HuH-7.5 (cell line): ENCODE measurements around the gene C11orf65.

Source experiments
- DNase-seq: peaks from one replicate; pipeline ENCODE4 v3.0.0; 2011; ENCODE audit warnings: low spot score

The C11orf65 gene, protein sequence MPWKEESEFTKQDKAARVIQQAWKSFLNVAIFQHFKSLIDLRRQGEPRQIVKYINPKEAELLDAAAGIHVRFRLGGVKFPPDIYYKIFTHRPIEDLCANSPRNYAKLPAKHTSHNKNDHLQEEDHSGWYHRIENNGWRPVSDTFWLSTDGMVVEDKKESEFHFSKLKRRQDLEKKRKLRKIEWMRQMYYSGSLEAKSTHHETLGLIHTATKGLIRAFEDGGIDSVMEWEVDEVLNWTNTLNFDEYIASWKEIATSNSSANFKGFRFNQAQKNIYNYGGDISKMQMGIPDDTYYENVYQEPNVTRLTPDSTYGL

DNA sequence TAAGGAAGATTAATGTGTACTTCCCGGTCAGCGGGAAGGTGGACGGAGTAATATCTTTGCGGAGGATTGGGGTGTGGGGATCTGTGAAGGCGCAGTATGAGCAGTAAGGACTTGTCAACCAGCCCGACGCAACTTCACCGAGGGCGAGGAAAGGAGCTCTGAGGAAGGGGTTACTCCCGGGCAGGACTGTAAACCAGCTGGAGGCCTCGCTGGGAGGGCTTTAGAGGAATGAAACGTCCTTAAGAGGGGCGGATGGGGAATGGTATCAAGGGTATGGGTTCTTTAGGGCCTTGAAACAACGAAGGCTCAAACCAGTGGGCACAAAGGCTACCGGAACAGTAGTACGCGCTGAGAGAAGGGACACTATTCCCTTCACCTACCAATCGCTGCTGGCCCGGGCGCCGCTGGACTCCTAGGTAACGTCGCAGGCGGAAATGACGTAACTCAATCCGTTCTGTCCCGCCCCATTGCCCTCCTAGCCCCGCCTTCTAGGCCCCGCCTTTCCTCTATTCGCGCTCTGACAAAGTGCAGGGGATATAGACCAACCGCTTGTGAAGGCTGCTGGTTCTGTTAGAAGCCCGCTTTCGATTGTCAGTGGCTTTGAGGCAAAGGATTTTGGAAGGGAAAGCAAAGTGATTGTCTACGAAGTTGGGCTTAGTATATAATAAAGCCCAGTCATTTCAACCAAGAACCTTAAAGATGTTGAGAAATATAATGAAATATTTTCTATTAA lies at the start of gene C11orf65:
TSS of gene C11orf65 (minus strand) at position 439 of the 733 bp plus-strand sequence. CDS start 5,970 bp downstream, outside the sequence.
- DNase-seq, result peak; percentile 56

DNA sequence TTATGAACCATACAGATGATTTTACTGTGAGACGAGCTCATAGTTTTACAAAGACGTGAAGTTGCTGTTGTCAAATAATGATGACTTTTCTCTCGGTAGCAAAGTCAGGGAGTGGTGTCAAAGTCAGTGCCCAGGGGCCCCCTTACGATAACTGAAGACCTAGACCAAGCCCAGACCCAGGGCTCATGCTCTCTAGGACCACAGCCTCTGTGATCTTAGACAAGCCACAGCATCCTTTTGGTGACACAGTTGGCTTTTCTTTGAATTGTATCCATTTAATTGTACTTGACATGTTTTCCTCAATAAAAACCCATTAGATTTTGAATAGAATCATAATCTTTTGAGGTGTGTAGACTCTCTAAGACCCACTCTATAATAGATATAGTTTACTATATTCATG lies 48.8 kb upstream of the C11orf65 start:
- no peak for DNase-seq

DNA sequence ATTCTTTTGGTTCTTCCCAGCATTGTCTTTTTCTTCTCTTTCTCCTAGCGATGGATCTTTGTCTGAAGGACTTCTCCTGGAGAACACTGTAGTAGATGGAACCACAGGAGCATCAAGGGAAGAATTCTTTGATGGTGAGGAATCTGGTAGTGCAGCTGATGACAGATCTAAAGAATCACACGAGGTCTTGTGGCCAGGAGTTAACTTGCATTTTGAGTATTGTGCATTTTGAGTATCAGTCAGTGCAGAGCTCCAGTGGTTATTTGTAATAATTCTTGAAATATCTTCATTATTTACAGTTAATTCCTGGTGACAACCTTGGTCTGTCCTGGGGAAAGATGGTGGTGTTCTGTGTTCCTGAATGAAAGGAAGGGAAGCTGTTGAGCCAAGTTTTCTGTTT lies 45.4 kb upstream of the C11orf65 start:
- no peak for DNase-seq

DNA sequence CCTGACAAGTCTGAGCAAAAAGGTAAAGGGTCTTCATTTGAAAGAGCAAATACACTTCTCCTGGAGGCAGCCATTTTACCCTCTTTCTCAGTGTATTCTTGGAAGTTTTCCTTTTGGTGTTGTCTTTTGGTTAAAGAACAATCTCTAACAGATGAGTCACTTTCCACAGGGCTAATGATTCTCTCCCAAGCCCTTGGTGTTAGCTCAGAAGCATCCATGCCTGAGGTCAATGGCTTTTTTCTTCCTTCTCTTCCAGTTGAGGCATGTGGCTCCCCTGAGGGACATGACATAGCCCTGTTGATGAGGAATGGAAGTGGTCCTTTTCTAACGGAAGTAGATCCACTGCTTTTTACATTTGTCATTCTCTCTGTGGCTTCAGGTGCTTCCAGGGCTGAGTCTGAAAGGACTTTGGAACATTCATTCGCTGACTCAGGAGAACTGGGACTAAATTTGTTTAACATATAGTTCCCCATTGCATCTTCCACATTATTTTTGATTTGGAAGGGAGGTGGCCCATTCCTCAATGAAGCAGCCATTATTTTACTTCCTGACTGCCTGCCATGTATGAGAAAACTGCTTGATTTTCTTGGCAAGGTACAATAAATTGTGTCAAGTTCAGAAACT lies 44.6 kb upstream of the C11orf65 start:
- no peak for DNase-seq

DNA sequence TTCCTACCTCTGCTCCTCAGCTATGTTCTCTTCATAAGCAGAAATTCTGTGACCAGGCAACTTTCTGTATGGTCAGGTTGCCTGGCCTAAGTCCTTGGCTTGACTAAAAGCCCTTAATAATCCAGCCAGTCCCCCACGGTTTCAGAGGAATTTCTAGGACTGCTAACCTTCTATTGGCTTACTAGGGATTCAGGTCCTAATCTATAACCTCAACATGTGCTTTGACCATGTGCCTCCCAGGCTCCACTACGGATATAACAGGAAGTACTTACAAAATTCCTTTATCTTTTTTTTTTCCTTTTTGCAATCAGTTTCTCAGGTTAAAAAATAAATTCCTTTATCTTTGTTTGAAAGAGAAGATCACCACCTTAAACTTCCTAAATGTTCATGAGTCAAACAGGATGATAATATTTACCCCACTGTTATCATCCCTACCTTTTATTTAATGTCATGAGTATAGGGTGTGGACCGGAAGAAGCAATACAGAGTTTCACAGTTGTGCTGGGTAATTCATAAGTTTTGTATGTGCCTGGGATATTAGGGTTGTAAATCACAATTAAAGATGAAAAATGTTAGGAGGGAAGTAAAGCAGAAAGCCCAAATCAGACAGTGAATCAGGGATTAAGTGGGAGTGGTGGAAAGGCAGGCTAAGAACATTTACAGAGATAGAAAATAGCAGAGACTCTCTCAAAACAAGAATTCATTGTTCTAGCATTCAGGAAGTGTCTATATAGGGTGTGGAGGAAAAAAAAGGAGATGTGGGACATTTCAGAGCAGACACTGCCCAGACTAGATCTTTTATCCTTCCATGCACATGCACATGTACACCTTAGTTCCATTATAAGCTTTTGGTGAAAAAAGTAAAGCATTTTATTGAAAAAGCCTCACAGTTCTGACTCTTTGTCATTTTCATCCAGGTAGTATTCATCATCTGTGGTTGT lies 41.6 kb upstream of the C11orf65 start:
- no peak for DNase-seq

DNA sequence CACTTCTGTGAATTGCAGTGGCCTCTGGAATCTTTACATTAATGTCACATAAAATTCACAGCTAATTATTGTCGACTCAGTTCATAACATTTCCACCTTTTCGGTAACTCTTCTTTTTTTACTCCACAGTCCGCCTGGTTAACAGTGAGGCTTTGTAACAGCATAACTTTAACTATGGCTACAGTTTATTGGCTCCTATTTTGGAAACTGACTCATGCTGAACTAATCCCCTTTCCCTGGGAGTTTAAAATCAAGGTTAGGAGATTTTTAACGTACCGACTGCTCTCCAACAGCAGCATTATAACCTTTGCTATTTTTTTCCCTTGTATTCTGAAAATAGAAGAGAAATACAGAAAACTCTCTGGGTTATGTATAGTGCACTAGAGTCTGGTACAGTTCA lies 34.1 kb upstream of the C11orf65 start:
- DNase-seq, result no peak

DNA sequence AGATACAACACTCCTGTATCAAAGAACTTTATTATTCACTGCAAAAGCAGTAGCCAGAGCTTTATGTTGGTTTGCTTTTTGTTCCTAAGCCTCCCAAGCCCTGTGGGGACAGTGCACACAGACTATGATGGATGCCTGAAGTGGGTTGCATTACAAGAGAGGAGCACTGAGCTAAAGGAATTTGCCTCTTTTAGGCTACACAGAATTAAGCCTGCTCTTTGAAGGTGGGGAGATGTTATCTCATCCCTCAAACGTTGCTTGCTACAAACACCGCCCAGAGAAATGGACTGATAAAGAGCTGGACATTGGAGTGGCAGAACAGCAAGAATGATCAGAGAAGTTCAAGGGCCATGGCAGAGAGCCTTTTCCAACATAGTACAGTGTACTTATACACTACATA lies 33.4 kb upstream of the C11orf65 start:
- DNase-seq, result no peak

DNA sequence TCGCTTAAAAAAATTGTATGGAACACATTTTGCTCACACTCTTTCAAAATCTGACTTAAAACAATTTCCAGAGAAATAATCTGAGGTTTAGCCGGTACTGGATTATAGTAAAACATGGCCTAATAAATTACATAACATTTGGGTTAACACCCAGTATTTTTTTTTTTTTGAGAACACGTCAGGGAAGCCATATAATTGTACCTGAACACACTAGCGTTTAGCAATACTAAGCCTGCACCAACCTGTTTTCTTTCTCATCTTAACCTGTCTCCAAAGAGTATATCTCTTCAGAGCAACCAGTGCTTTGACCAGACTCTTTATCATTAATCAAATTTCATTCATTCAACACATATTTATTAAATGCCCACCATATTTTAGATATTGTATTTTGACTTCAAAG lies 32.8 kb upstream of the C11orf65 start:
- no peak for DNase-seq

DNA sequence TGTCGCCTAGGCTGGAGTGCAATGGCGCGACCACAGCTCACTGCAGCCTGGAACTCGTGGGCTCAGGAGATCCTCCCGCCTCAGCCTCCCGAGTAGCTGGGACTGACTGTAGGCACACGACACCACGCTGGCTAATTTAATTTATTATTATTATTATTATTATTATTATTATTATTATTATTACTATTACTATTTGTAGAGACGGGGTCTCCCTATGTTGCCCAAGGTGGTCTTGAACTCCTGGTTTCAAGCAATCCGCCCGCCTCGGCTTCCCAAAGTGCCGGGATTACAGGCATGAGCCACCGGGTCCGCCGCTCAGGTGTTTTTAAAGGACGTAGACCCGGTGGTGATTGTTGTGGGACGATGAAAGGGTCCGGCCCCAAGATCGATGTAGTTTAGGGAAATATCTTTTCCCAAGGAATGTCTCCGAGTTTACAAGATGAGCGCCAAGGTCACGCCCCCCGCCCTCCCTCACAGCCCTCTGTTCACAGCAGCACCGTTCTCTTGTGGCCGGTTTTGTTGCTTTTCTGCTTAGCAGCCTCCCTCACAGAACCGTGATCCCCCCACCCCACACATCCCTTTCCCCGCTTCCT lies 31.6 kb upstream of the C11orf65 start:
- DNase-seq, result no peak

DNA sequence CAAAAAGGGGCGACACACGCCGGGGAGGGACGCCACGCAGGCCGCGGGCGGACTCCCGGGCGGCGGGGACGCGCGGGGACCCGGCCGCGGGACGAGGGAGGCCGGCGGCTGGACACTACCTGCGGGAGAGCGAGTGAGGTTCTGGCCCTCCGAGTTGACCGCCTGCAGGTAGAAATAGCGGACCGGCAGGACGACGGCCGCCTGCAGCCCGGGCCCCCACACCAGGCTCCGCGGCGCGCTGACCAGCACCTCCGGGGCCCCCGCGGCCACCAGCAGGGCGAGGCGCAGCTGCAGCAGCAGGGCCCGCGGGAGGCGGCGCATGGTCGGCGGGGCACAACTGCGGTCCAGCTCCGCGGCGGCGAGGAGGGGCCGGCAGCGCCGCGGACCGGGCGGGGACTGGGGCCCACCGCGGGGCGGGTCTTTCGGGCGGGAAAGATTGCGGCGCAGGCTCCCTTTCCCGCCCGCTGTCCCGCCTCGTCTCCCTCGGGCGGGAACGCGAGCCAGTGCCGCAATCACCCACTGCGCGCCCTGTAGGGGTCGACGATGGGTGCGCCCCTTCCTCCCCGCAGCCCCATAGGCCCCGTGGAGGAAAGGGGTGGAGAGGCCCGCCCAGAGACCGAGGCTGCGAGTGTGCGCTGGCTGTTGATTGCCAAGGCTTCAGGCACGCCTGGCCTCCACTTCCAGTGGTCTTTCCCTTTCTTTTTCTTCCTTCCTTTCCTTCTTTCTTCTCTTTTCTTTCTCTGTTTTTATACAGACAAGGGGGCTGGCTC lies 30.9 kb upstream of the C11orf65 start, which contains the start of gene POGLUT3:
TSS of gene POGLUT3 (minus strand) at position 339 of the 770 bp plus-strand sequence. CDS start at position 321, 18 bp downstream.
- DNase-seq, result peak; percentile 56

DNA sequence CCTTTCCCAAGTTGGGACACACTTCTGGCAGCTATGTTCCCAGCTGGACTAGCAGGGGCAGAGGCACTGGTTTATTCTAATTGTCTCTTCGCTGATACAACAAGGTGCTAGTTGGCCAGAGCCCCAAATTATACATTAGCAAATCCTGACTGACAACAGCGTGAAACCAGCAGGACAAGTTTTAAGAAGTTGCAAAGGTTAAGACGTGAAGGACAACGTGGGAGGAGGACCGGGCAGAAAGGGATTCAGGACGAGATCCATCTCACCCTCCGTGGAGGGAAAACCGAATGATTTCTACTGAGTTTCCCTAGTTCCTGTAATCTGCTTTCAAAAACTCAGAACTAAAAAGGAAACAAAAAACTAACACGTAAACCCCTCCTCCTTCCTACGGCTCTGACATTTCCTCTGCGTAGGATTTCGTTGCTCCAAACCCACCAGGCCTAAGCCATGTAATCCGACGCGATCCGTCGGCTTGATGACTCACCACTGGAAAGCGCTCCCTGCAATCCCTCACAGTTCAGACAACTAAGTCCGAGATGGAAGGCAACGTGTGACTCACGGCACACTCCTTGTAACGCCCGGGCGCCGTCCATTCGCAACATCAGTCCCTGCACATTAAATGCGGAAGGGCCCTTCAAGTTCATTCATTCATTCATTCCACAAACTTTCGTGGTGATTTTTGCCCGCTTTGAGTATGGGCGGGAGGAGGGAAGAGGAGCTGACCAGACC lies 30.2 kb upstream of the C11orf65 start:
- DNase-seq, result peak; percentile 69

DNA sequence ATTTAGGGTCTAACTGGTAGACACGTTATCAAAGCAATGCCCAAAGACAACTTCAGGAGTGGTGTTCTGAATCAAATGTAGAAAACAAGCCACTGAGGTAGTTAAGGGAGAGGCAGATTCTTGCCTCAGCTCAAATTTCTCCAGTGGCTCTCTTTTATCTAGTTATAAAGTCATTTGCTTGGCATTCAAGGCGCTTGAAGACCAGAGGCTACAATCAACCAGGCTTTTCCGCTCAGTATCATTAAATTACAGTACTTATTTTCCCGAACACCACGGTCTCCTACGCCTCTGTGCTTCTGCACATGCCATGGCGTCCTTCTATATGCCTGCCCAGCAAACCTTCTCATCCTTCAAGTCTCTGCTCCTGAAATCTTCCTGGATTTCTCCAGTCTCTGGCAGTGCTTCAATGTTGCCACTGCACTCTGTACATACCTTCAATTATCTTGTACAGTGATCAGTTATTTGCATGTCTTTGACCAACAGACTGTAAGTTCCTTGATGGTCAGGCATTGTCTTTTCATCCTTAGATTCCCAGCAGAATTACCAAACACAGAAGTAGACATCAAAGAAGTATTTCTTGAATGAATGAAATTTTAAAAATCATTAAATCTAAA lies 29.4 kb upstream of the C11orf65 start:
- DNase-seq, result no peak

DNA sequence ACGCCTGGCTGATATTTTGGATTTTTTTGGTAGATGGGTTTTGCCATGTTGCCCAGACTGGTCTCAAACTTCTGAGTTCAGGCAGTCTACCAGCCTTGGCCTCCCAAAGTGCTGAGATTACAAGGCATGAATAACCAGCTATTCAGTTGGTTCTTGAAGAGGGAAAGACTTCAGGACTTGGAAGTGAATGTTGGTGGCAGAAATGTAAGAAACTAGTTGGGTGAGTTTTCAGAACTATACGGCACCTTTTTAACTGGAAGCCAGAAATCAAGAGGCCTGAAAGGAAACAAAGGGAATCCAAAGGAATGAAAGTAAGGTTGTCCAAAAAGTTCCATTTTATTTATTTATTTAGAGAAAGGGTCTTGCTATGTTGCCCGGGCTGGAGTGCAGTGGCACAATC lies 28.0 kb upstream of the C11orf65 start:
- no peak for DNase-seq

DNA sequence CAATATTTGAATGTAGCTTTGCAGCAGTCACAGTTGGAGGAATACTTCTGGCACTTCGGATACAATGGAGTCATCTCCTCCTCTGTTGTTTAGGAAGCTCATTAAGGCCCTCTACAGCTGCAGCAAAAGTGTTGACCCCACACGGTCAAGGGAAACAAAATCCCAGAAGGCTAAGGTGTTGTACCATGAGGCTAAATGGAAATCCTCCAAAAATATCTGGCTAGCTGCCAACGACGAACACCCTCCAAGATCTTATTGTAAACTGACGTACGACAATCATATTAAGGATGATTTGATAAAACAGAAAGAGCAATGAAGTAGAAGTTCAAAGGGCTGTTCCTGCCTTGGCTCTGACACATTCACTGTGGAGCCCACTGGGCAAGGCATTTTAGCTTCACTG lies 26.9 kb upstream of the C11orf65 start:
- DNase-seq, result no peak

DNA sequence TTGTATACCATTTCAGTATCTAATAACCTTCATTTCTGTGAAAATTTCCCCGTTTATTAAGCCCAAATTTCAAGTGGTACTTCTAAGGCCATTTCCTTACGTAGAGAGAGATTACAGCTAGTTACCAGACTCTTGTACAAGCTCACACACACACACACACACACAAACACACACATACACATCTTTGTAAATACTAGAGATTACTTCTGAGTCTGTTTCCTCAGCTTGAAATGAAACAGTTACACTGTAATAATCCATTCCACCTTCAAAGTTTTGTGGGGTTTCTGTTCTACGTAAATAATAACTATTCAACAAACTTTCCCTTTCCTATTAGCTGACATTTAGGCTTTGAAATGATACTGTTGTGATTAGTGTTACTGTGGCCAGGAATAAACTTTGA lies 24.6 kb upstream of the C11orf65 start:
- no peak for DNase-seq

DNA sequence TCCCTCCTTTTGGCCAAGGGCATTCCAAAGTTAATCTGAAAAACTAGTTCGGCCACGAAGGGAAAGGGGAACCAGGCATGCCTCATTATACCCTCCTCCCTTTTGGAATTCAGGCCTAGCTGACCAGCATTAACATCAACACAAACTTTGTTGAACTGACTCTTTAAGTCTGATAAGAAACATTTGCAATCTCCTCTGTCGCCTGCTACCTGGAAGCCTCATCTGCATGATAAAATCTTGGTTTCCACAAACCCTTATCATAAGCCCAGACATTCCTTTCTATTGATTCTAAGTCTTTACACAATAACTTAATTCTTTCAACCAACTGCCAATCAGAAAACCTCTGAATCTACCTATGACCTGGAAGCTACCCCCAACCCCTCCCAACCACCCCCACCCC lies 19.5 kb upstream of the C11orf65 start:
- no peak for DNase-seq

DNA sequence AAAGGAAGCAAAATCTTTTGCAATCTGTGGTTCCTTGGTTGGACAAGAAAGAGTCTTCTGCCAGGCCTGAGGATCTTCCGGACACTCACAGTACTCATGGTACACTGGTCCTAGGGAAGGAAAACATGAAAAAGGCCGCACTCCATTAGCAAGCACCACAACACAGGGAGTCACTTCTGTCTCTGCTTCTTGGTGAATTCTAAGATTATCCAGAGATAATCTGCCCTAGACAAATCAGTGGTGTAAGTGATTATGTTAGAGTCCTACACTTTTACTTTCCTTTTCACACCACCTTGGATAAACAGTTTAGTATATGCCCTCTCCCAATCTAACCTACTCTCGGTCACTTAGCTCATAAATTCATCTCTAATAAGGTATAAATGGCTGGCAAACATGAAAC lies 19.0 kb upstream of the C11orf65 start:
- DNase-seq, result no peak

DNA sequence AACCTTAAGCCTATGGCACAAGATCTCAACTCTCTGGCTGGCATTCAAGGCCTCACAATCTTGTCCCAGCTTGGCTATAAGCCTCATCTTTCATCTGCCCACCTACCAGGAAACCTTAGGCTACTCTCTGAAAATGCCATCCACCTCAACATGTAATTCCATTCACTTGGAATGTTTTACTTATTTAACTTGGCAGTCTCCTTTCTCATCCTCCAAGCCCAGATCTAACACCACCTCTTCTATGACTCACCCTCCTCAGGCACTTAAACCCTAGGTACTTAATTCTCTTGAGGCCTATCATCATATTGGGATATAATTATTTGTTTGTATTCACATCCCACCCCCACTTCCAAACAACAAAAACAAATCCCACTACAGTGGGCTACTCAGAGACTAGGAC lies 15.8 kb upstream of the C11orf65 start:
- no peak for DNase-seq

DNA sequence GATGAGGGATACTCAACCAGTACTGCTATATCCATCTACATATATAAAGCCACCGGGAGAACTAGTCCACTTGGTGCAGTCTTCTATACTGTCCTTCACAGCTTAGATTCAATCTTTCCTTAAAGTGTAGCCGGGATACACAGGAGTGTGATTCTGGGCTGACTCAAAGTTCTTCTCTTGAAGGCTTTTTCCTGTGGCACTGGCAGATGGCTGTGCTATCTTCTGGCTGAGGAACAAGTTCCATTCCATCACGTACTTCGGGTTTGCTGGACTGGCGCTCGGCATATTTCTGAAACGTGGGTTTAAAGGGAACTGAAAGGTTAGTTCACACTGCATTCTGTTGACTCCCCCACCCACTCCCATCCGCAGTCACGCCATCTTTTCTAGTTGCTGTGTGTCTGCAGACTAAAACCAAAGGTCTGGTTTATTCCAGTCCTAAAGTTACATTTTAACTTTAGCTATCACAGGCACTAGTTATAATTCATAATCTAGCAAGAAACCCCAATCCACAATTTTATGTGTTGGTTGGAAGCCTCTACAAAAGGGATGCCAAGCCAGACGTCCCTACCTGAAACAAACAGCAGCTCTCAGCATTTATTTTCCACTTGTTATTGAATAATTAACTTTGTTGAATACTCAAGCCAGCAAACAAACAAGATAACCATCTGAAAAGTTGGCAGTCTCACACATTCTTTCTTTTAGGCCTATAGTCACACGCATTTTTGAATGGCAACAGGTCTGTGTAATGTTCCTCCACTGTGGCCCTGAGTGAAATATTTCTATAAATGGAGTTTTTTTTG lies 7.5 kb upstream of the C11orf65 start:
- DNase-seq, result no peak
